DMS79 (cell line): Measurements from ENCODE around the gene ZNF485.
"Not testable (repeated sequence)": the region's sequence is repeated elsewhere in the genome, so short reads cannot be mapped to it uniquely, and the experiment has no call there.

Source experiments
- DNase-seq: peaks from one replicate; lab custom pipeline; 2025; lab: John Stamatoyannopoulos, UW

The ZNF485 gene

DNA sequence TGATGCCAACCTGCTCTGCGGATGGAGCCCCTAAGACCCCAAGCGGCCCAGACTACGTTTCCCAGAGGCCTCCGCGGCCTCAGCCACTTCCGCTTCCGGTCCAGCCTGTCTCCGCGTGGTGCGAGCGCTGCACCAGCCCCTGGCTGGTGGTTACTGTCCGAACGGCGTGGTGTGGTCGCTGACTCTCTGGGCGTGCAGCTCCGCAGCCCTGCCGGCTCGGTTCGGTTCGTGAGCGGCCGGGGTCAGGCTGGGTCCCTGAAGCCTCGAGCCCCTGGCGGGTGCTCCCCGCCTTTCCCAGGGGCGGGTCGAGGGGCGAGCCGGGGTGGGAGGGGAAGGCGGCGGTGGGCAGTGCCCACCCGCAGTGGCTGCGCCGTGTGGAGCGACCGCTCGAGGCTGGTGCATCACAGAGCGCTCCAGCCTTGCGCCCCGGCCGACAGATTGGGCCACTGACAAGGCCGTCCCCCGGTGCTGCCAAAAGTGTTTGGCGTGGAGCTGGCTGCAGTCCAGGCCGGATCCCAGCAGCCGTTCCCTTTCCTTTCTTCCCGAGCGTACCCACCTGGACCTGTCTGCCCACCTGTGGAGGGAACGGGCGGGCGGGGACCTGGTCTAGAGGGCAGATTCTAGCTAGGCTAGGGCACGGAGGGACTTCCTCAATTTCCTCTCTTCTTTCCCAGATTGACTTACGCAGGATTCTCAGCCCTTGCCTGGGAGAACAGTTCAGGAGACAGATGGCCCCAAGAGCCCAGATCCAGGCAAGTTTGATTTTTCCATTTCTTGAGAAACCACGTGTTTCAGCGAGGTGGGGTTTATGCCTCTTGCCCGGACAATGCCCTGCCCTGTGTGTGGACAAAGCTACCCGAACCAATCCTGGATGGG lies at the start of gene ZNF485:
Gene ZNF485, plus strand, starts transcription at position 116 of the 876 bp plus-strand sequence. Its CDS starts 613 bp downstream, at position 729.
- peak; percentile 27 for DNase-seq

DNA sequence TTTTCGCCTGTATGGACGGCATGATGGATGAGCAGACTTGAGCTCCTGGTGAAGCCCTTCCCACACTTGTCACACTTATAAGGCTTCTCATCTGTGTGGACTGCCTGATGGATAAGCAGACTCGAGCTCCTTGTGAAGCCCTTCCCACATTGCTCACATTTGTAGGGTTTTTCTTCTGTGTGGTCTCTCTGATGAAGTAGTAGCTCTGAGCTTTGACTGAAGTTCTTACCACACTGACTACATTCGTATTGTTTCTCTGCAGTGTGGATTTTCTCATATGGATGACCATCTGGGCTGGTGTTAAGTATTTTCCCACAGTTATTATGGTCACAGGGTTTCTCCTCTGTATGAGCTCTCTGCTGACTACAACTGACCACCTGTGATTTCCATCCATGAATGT lies 49.0 kb upstream of the ZNF485 start:
- DNase-seq = no peak

DNA sequence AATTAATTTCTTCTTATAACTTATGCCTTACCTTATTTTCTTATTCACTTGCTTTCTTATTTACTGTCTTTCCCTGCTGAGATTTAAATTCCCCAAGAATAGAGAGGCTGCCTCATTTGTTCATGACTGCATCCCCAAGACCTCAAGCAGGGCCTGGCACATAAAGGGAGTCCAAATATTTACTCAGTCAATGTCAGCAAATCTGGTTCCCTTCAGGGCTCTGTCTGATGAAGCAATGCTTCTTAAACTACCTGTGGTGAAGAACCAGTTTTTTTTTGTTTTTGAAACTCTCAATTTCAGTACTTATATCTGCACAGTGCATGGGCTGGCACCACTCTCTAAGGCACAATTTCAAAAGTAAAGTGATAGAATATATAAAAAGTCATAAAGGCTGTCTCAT lies 36.6 kb upstream of the ZNF485 start:
- DNase-seq = no peak

DNA sequence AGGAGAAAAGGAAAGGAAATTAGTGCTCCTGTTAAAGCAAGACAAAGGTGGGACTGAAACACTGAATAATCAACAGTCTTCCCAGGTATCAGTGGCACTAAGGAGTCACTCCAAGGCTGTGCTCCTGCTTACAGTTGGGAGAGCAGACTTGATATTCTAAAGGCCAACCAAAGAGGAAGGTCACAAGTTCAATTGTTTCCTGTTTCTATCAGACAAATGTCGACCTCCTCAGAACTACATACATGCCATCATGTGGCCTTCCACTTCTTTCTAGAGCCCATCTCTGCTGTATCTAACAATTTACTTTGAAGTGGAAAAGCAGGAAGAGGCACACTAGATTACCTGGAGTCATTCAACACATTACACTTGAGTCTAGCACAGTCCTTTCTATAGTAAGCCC lies 35.3 kb upstream of the ZNF485 start:
- DNase-seq = no peak

DNA sequence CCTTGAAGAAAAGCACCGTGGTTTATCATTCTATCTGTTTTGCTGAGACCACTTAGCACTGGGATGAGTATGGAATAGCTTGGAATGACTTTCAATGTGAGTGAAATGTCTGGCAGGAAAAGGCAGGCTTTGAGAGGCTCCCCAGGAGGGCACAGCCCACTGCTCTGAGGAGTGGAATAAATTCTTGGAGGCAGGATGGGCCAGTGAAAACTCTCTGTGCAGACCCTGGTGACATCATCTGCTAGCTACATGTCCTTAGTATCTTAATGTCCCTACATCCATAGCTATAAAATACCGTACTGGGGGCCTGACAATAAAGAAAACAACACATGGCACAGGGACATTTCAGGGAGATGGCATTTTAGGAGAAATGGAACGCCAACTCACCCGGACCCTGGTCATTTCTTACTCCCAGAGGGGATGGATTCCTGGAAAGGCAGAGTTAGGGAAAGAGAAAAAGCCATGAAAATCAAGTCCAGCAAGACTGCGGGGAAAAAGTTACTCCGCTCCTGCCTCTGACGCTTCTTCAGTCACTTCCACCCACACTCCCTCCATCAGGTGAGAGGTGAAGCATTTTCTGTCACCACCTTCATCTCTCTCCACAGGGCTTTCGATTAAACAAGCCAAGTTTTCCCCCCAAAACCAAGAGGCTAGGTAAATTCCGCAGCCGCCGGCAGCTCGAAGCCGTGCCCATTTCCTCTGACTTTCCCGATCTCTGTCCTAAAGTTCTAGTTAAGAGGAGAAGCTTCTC lies 32.8 kb upstream of the ZNF485 start:
- no peak for DNase-seq

DNA sequence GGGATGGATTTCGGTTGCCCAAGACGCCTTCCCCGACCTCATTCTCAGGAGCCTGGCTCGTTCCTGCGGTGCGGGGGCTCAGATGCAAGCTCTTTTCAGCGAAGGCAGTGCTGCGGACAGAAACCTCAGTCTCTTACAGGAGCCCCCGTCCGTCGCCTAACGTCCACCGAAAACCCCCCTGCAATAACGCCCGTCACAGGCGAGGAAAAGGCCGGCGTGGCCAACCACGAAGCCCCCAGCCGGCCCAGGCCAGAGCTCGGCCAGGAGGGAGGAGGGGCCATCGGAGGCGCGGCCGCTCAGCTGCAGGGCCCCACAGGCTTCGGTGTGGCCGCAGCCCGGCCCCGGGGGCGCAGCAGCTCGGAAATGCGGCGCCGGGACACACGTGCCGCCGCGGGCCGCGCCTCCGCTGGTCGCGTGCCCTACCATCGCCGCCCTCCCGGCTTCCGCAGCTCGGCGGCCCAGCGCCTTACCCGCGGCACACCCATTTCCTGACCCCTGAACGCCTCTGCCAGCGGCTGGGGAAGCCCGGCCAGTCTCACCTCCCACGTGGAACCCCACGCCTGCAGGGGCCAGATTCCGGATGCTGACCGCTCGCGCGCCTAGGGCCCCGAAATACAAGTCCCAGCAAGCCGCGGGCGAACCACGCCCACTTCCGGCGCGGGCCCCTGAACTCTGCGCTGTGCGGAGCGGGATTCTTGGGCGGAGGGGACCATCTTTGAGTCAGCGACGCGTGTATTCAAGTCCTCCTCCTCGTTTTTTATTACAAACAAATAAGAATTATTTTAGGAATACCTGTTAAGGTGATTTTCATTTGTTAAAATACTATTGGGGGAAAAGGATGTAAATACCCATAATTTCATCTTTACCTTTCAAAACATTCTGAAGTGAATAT lies 32.0 kb upstream of the ZNF485 start, which contains the start of gene ZNF239:
Gene ZNF239, minus strand, starts transcription at position 616 of the 892 bp plus-strand sequence. CDS start 16,537 bp downstream, outside the sequence.
- peak; percentile 50 for DNase-seq

DNA sequence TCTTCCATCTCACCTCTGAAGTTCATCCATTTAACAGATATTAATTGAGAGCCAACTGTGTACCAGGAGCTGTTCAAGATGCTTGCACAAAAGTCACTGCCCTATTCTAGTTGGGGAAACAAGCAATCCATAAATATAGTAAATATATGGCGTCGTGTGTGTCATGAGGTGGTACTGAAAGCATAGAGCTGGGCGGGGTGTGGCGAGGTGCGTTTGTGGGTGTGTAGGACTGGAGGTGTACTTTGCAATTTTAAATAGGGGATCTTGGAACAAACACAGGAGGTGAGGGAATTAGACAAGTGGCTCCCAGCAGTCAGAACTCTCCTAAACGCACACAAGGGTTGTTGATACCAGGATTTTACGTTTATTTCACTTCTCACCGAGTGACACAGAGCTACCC lies 31.3 kb upstream of the ZNF485 start:
- DNase-seq = no peak

DNA sequence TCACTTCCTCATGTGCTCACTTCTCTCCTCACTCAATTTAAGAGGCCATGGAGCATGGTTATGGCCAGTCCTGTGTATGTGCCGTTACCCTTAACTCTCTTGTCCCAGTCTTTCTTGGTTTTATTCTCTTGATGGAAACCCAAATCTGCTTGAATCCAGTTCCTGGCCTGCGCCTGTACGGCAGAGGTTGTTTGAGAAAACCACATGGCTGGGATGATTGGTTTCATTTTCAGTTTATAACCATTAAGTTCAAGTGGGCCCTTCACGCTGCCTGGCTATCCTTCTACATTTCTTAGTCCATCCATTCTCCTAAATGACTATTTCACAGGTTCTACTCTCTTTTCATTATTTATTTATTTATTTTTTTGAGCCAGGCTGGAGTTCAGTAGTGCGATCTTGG lies 30.2 kb upstream of the ZNF485 start:
- no peak for DNase-seq

DNA sequence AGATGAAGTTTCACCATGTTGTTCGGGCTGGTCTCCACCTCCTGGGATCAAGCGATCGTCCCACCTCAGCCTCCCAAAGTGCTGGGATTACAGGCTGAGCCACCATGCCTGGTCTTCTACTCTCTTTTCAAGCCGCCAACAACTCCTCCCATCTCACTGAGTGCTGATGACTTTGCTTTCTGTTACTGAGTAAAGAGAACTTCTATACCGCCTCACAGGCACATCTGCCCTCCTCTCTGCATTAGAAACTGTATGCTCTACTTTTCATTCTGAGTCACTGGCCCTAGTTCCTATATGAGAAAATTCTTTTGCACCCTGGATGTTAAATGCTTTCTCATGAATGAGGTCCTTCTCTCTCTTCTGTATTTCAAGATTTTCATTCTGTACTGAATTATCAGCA lies 29.7 kb upstream of the ZNF485 start:
- DNase-seq = no peak

DNA sequence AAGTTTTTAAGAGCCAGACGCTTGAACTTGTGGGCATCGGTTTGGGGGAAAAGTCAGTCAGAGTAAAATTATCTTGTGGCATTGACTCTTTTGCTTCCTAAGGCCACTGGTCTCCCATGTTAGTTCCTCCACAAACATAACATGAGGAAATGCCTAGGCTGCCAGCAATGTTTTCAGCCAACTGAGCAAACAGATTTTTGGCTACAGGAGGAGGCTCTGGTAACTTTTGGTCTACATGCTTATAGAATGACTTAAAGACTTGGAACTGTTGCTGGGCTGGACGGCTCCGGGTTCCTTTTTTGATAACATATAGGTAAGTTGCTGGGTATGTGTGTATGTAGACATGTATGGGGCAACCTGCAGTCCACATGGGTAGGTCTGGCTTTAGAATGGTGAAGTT lies 22.2 kb upstream of the ZNF485 start:
- DNase-seq = no peak

DNA sequence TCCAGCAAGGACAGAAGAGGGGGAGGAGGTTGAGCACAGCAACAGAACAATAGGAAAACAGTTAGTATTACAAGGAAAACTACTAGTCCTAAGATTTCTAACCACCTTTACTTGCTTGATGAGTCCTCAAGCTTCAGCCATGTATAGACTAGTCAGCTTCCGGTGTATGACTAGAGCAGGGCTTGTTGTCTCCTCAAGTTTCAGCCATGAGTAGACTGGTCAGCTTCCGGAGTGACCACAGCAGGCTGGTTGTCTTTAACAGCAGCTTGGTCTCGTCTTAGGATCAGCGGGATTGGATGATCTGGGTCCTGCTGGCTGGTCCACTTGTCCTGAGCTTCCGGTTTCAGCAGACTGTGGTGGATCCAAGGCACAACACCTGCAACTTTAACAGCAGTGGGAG lies 21.2 kb upstream of the ZNF485 start:
- DNase-seq = no peak

DNA sequence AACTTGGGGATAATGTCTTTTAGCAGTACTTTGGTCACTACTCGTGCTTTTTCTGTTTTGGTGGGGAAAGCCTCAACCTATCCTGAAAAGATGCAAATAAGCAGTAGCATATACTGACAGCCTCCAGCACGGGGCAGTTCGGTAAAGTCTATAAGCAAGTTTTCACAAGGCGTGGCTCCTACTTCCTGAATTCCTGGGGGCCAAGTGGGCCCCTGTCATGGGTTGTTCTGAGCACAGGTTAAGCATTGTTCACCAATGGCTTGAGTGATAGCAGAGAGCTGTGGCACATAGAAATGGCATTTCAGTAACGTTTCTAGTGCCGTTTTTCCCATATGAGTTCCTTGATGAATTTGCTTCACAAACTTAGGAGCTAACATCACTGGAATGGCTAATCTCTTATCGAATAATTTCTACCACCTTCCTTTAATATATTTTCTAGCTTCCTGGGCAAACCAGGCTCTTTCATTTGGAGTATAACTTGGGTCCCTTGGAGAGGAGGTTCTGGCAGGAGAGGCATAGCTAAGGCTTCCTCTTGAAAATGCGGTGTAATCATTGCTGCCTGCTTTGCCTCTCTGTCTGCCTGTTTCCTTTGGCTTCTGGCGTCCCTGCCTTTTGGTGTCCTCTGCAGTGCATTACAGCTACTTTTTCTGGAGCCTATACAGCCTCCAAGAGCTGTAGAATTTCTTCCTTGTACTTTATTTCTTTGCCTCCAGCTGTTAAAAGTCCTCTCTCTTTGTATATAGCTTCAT lies 20.1 kb upstream of the ZNF485 start:
- DNase-seq = no peak

DNA sequence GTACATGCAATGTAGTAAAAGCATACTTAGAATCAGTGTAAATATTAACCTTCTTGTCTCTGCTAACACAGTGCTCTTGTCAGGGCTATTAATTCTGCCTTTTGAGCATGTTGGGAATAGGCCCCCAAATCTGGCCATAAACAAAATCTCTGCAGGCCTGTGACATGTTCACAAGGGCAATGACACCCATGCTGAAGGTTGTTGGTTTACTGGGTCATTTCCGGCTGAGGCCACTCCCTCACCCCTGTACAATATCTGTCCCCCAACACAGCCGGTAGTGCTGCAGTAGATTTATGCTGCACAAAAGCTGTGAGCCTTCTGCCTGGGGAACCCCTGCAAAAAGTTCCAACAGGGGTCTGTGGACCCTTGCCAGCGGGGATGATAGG lies 19.5 kb upstream of the ZNF485 start:
- not testable (repeated sequence) for DNase-seq

DNA sequence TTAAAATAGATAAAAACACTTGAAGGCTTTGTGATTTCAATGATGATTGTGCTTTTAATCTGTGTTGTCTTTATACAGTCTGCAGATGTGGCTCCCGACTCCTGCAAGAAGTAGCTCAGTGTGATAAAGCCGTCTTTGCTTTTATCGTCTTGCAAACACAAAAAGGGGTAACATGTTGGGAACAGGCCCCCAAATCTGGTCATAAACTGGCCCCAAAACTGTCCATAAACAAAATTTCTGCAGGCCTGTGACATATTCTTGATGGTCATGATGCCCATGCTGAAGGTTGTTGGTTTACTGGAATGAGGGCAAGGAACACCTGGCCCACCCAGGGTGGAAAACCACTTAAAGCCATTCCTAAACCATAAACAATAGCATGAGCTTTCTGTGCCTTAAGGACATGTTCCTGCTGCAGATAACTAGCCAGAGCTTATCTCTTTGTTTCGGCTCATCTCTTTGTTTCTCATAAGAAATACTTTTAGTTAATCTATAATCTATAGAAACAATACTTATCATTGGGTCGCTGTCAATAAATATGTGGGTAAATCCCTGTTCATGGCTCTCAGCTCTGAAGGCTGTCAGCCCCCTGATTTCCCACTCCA lies 14.8 kb upstream of the ZNF485 start:
- no peak for DNase-seq

DNA sequence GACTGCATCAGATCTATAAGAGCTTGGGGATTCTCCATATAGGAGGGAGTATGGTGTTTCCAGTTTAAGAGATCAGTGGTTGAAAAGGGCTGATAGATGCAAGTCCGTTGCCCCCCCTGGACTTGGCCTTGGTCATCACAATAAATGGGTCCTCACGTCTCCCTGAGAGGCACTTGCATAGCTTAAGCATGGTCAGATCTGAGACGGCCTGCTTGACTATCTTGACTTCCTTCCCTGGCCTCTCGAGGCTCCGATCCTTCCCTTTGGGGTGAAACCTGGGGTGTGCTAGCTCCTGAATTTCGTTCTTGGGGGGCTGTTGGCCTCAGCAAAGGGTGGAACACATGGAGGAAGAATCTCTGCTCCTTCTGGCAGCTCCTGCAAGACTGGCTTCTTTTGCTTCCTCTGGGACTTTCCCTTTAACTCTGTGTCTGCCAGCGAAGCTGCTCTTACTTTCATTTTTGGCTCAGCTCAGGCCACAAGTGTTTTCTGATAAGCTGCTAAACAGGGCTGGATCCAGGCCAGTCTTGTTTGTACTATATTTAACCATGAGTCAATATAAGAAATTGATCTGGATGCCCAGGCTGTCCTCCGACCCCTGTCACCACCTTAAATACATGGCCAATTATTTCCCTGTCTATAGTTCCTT lies 11.2 kb upstream of the ZNF485 start:
- no peak for DNase-seq

DNA sequence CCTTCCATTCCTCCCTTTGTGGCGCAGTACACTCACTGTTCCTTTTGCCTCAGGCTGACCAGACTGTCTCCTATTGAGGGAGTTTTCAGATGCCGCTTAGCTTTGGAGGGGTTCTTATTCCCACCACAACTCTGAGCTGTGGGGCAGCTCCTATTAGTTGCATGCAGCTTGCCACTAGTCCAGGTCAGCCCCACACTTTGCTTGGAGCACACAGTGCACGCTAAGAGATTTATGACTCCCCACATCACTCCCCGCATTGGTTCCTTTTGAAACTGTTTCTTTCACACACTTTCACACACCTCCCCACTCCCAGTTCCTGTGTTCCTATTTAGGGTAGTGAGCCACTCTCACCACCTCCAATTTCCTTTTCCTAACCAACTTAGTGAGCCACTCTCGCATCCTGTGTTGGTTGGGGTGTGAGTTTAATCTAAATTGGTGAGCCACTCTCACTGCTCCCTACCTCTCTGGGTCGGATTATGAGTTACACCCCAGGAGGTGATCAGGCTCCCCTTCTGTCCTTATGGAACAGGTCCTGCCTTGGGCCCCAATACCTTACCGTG lies 10.4 kb upstream of the ZNF485 start:
- DNase-seq = no peak

DNA sequence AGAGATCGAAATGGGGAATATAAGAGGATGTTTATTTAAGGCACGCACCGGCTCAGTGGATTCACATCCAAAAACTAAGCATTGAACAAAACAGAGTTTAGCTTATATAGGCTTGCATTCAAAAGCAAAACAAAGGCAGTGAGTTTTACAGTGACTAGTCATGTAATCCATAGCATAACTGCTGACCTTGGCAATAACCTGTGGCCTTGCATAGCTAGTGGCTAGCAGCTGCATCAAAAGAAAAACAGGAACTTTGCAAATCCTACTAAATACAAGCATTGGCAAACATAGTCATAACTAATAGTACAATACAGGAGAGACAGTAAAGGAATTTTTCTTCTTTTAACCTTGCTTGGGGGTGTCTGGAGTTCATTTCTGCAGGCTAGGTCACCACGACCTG lies 9.7 kb upstream of the ZNF485 start:
- no peak for DNase-seq

DNA sequence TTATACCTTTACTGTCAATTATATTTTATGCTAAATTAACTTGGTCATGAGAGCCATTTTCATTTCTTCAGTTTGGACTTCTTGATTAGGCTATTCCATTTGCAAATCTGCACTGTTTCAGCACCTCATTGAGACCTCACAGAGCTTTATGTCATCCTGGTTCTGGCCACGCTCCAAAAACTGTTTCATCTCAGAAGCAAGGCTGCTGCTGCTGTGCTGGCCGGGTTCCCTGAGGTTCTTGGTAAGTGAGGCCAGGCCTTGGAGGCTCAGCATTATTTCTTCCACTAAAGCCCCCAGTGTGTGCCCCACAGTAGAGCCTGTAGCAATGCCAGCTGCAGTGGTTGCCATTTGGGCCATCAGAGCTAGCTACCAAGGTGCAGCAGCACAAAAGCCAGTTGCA lies 7.8 kb upstream of the ZNF485 start:
- no peak for DNase-seq

DNA sequence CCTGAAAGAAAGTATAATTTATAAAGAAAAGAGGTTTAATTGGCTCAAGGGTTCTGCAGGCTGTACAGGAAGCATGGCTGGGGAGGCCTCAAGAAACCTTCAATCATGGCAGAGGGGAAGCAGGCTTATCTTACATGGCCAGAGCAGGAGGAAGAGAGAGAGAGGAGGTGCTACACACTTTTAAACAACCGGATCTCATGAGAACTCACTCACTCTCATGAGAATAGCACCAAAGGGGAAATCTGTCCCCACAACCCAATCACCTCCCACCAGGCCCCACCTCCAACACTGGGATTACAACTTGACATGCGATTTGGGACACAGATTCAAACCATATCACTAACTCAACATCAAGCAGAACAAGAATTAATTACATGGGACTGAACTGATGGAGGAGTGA lies 6.9 kb upstream of the ZNF485 start:
- DNase-seq = no peak

DNA sequence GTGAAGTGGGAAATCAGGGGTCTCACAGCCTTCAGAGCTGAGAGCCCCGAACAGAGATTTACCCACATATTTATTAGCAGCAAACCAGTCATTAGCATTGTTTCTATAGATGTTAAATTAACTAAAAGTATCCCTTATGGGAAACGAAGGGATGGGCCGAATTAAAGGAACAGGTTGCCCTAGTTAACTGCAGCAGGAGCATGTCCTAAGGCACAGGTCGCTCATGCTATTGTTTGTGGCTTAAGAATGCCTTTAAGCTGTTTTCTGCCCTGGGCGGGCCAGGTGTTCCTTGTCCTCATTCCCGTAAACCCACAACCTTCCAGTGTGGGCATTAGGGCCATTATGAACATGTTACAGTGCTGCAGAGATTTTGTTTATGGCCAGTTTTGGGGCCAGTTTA lies 4.7 kb upstream of the ZNF485 start:
- not testable (repeated sequence) for DNase-seq
